Fibroblast of the aortic adventitia (primary cell): ENCODE data around the gene SNED1. TPM values are rescaled to one million over a fixed set of nuclear protein-coding genes. Genes with fewer than 3 reads are reported as not detected.
A peak's percentile ranks its signal among the peaks of the same experiment; 100 is the strongest.

Experiments
- DNase-seq: peaks from one replicate; pipeline ENCODE4 v3.0.0-alpha.2; 2010; ENCODE audit warnings: low read depth
- H3K4me3 ChIP-seq: 2 replicates; pipeline ENCODE4 v1.5.1; 2011; ENCODE audit warnings: low read depth, mild to moderate bottlenecking, control low read depth, low read length, moderate library complexity
- total RNA-seq: library from RNA; depleted of rRNA; stranded (reverse); fragments of >200 nt; gene quantifications from 2 replicates; pipeline ENCODE4 v1.2.3, GENCODE V29; 2012; ENCODE audit warnings: low replicate concordance
- TF ChIP-seq, protein P1 (sequence below): IDR thresholded peaks from 2 replicates; pipeline ENCODE4 v1.5.1; 2011; ENCODE audit warnings: mild to moderate bottlenecking, low read length, control low read depth, inconsistent platforms; ENCODE audit not compliant: insufficient read depth

SNED1 gene
- 77.5 and 105 TPM in 2 replicates for total RNA-seq

DNA sequence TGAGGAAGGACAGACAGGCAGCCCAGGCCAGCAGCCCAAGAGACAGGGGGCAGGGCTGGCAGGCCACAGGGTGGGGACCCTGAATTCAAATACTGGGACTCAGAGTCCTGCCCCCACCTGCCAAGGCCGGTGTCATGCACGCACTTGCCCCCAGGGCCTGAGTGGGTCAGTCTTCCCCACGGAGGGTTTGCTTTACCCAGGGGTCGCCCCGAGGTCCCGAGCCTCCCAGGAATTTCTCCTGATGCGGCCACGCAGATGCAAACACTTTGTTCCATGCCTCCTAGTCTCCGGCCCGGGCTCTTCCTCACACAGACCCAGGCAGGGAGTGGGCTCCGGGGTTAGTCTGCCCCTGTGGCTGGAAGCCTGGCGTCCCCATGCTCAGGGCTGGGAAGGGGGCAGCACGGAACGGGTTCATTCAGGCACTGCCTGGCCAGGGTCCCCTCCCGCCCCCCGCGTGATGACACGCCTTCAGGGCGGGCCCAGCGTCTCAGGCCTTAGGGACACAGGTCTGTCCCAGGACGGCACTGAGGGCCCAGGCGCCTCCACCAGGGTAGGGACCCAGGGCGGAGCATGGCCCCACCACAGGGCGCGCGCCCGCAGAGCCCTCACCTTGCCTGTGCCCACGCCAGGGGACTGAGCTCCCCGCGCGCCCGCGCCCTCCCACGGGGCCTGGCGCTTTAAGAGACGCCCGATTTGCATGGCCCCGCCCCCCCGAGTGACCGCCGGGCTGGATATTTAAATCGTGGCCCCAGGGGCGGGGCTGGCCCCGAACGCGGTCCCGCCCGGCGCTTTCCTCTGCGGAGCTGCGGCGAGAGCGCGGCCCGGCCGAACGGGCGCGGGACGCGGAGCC, at the start of gene SNED1:
SNED1 (plus strand) TSS at position 763 of the 850 bp plus-strand sequence. CDS start 220 bp downstream, outside the sequence.
- peak; percentile 75 for DNase-seq
- TF ChIP-seq, protein P1, sequence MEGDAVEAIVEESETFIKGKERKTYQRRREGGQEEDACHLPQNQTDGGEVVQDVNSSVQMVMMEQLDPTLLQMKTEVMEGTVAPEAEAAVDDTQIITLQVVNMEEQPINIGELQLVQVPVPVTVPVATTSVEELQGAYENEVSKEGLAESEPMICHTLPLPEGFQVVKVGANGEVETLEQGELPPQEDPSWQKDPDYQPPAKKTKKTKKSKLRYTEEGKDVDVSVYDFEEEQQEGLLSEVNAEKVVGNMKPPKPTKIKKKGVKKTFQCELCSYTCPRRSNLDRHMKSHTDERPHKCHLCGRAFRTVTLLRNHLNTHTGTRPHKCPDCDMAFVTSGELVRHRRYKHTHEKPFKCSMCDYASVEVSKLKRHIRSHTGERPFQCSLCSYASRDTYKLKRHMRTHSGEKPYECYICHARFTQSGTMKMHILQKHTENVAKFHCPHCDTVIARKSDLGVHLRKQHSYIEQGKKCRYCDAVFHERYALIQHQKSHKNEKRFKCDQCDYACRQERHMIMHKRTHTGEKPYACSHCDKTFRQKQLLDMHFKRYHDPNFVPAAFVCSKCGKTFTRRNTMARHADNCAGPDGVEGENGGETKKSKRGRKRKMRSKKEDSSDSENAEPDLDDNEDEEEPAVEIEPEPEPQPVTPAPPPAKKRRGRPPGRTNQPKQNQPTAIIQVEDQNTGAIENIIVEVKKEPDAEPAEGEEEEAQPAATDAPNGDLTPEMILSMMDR: no peak
- H3K4me3 ChIP-seq: peak within 1 kb of the TSS; percentile 74

DNA sequence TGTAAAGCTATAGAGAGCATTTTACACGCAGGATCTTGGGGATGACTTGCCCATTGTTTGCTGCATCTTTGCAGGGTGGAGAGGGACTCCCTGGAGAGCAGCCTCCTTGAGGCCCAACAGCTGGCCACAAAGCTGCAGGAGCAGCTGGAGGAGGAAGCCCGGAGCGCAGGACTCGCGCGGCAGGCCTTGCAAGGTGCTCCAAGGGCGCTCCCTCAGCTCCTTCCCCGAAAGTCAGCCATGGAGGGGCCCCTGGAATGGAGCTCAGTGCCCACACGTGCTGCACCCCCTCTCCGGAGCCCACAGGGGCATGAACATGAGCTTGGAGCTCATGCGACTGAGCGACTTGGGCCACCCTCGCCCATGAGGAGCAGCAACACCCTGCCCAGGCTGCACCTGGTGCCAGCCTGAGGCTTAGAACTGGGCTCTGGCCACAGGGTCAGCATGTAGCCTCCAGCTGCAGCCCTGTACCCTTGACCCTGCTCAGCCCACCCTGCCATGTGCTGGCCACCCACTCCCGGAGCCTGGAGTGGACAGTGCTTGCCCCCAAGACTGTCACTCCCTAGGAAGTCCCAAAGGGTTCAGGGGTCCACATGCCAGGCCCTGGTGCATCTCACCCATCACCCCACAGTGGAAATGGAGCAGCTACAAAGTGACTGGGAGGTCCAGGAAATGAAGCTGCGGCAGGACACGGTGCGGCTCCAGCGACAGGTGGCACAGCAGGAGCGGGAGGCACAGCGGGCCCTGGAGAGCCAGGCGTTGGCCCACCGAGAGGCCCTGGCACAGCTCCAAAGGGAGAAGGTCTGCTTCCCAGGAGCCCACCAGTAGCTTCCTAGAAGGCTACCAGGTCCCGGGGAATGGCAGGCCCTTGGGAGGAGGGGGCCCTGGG, 49.3 kb upstream of the SNED1 start:
- TF ChIP-seq, protein P1: no peak
- no peak for DNase-seq
- H3K4me3 ChIP-seq: no peak overlapping the region

DNA sequence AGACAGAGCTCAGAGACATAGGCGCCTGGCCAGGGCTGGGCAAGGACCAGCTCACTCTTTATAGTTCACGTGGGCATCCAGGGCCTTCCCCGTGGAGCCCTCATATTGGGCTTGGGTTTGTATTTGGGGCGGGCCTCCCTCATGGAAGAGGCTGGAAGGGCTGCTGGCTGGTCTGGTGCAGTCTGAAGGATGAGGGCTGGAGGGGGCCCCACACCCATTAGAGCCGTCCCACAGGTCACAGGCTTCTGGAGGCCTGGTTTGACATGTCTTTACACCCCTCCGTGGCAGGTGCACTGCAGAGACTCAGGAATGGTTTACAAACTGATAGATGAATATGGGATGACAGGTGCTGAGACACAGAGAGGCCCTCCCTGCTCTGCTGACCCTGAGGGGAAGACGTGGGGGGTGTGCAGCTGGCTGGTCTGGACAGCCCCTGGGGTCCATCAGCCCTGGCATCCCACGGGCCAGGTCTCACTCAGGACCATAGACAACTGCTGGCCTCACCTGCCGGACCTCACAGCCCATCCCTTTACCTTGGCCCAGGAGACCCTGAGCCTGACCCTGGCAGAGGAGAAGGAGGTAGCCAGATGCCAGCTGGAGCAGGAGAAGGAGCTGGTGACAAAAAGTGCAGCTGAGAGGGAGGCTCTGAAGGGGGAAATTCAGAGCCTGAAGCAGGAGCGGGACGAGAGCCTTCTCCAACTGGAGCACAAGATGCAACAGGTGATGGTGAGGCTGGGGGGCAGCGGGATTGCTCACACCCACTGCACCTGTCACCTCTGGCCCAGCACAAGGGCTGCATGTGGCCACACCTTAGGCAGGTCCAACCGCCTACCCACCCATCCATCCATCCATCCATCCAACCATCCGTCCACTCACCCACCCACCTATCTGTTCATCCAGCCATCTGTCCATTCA, 48.4 kb upstream of the SNED1 start:
- TF ChIP-seq, protein P1: no peak
- H3K4me3 ChIP-seq: no peak overlapping the region
- DNase-seq: no peak

DNA sequence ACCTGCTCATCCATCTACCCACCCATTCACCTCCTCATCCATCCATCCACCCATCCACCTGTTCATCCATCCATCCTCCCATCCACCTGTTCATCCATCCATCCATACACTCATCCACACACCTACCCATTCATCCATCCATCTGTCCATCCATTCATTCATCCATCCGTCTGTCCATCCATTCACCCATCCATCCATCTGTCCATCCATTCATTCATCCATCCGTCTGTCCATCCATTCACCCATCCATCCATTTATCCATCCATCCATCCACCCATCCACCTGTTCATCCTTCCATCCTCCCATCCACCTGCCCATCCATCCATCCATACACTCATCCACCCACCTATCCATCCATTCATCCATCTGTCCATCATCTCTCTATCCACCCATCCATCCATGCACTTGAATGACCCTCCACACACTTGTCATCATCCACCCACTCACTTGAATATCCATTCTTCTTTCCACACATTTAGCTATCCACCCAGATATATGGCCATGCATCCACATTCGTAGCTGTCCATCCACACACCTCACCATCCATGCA, 47.3 kb upstream of the SNED1 start:
- DNase-seq: no peak
- TF ChIP-seq, protein P1: no peak
- H3K4me3 ChIP-seq: no peak overlapping the region

DNA sequence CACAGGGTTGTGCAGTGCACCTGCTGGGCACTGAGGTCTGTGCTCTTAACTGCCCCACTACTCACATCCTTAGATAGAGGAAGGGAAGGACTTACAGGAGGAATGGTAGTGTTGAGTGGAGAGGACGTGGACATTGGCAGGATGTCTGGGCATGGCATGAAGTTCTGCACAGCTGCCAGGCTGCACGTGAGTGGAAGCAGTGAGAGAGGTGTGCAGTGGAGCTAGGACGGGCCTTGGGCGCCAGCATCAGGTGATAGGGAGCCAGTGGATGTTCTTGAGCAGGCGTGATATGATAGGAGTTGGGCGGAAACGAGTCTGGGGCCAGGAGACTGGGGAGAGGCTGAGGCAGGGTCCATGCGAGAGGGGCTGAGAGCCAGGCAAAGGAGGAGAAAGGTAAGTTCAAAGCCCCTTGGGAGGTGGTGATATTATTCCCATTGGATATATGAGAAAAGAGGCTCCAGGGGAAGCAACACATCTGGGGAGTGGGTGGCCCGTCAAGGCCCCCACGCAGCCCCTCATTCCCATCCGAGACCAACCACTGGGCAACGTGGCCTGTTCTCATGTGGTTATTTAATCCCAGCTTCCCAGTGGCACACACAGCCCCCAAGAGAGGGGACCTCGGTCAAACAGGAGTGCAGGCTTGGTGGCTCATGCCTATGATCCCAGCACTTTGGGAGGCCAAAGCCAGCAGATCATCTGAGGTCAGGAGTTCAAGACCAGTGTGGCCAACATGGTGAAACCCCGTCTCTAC, 45.7 kb upstream of the SNED1 start:
- H3K4me3 ChIP-seq: no peak overlapping the region
- DNase-seq: no peak
- TF ChIP-seq, protein P1: no peak
